Astrocyte of the spinal cord (primary cell): ENCODE measurements around the gene DMBT1.
"Not testable (repeated sequence)": the region's sequence is repeated elsewhere in the genome, so short reads cannot be mapped to it uniquely, and the experiment has no call there.

Experiments used
- DNase-seq: peaks from one replicate; pipeline ENCODE4 v3.0.0; 2011; ENCODE audit warnings: low read depth, low spot score
- H3K4me3 ChIP-seq: 2 replicates; pipeline ENCODE4 v1.5.1; 2011; ENCODE audit warnings: low read depth, mild to moderate bottlenecking, low read length, moderate library complexity
- CTCF ChIP-seq: IDR thresholded peaks from 2 replicates; pipeline ENCODE4 v1.5.1; 2012; ENCODE audit warnings: low read depth, mild to moderate bottlenecking, low read length, inconsistent platforms
- in situ Hi-C: cut with HindIII; loops from 2 replicates; pipeline ENCODE4 v1.10.0; 2017; ENCODE audit warnings: low sequenced_read_pairs

DMBT1 gene

GRCh38 chr10:122618461-122619165, 58.1 kb downstream of the DMBT1 start:
- no peak for DNase-seq
- no peak overlapping the region for H3K4me3 ChIP-seq
- in situ Hi-C loops, result no loop called here
- no peak for TF ChIP-seq CTCF

GRCh38 chr10:122620961-122621360, 60.4 kb downstream of the DMBT1 start:
- in situ Hi-C loops, result not testable (repeated sequence)

GRCh38 chr10:122624546-122624945, 64.0 kb downstream of the DMBT1 start:
- no peak overlapping the region for H3K4me3 ChIP-seq
- in situ Hi-C loops, result no loop called here
- TF ChIP-seq CTCF, result no peak
- DNase-seq, result no peak

More at GRCh38 chr10:122620961-122621360, 60.4 kb downstream of the DMBT1 start:
- DNase-seq, H3K4me3 ChIP-seq: not testable (repeated sequence)

GRCh38 chr10:122630526-122630925, 70.0 kb downstream of the DMBT1 start:
- no peak for TF ChIP-seq CTCF
- in situ Hi-C loops, result no loop called here
- DNase-seq, result no peak
- no peak overlapping the region for H3K4me3 ChIP-seq

GRCh38 chr10:122632031-122632430, 71.5 kb downstream of the DMBT1 start:
- TF ChIP-seq CTCF, result no peak
- in situ Hi-C loops, result no loop called here

GRCh38 chr10:122632576-122632975, 72.0 kb downstream of the DMBT1 start:
- no peak for TF ChIP-seq CTCF
- no peak overlapping the region for H3K4me3 ChIP-seq
- in situ Hi-C loops, result no loop called here
- no peak for DNase-seq

More at GRCh38 chr10:122632031-122632430, 71.5 kb downstream of the DMBT1 start:
- no peak for DNase-seq
- no peak overlapping the region for H3K4me3 ChIP-seq

- no peak overlapping the region for H3K4me3 ChIP-seq
- DNase-seq, result no peak
- in situ Hi-C loops, result no loop called here
- no peak for TF ChIP-seq CTCF
Measured at GRCh38 chr10:122636953-122637352, 76.4 kb downstream of the DMBT1 start.
